Measurements from ENCODE around the gene COPS4.
"Not testable (repeated sequence)": the region's sequence is repeated elsewhere in the genome, so short reads cannot be mapped to it uniquely, and the experiment has no call there.

COPS4 gene

GRCh38 chr4:83023599-83023998 lies 11.4 kb upstream of the COPS4 start:
- DNase-seq (ENCODE audit: low read depth in 3 of 3, low spot score in 1 of 3): not testable (repeated sequence)

- no peak for DNase-seq (ENCODE audit: low read depth in 3 of 3, low spot score in 1 of 3)
Observed at GRCh38 chr4:83024233-83024632, 10.8 kb upstream of the COPS4 start.

- no peak for DNase-seq (ENCODE audit: low read depth in 3 of 3, low spot score in 1 of 3)
Observed at GRCh38 chr4:83025563-83025962, 9.4 kb upstream of the COPS4 start.

GRCh38 chr4:83028976-83029375 lies 6.0 kb upstream of the COPS4 start:
- DNase-seq (ENCODE audit: low read depth in 3 of 3, low spot score in 1 of 3): no peak

- no peak for DNase-seq (ENCODE audit: low read depth in 3 of 3, low spot score in 1 of 3)
Observed at GRCh38 chr4:83029688-83030087, 5.3 kb upstream of the COPS4 start.

- DNase-seq (ENCODE audit: low read depth in 3 of 3, low spot score in 1 of 3): no peak
Observed at GRCh38 chr4:83036991-83037665, 2.1 kb downstream of the COPS4 start.

GRCh38 chr4:83040269-83040668 lies 5.3 kb downstream of the COPS4 start:
- DNase-seq (ENCODE audit: low read depth in 3 of 3, low spot score in 1 of 3): no peak

- not testable (repeated sequence) for DNase-seq (ENCODE audit: low read depth in 3 of 3, low spot score in 1 of 3)
Observed at GRCh38 chr4:83043157-83043556, 8.2 kb downstream of the COPS4 start.

- no peak for DNase-seq (ENCODE audit: low read depth in 3 of 3, low spot score in 1 of 3)
Observed at GRCh38 chr4:83043801-83044407, 8.9 kb downstream of the COPS4 start.

- no peak for DNase-seq (ENCODE audit: low read depth in 3 of 3, low spot score in 1 of 3)
Observed at GRCh38 chr4:83046693-83047473, 11.9 kb downstream of the COPS4 start.

GRCh38 chr4:83048781-83049180 lies 13.8 kb downstream of the COPS4 start:
- not testable (repeated sequence) for DNase-seq (ENCODE audit: low read depth in 3 of 3, low spot score in 1 of 3)

GRCh38 chr4:83054928-83055327 lies 19.9 kb downstream of the COPS4 start:
- DNase-seq (ENCODE audit: low read depth in 3 of 3, low spot score in 1 of 3): no peak

- no peak for DNase-seq (ENCODE audit: low read depth in 3 of 3, low spot score in 1 of 3)
Observed at GRCh38 chr4:83062739-83063138, 27.8 kb downstream of the COPS4 start.

GRCh38 chr4:83065266-83065665 lies 30.3 kb downstream of the COPS4 start:
- DNase-seq (ENCODE audit: low read depth in 3 of 3, low spot score in 1 of 3): no peak

GRCh38 chr4:83067058-83067639 lies 32.2 kb downstream of the COPS4 start:
- no peak for DNase-seq (ENCODE audit: low read depth in 3 of 3, low spot score in 1 of 3)

GRCh38 chr4:83071116-83071515 lies 36.1 kb downstream of the COPS4 start:
- DNase-seq (ENCODE audit: low read depth in 3 of 3, low spot score in 1 of 3): no peak

GRCh38 chr4:83074086-83074704 lies 39.2 kb downstream of the COPS4 start:
- peak in 2 of 3 donors; percentile 25 to 50 for DNase-seq (ENCODE audit: low read depth in 3 of 3, low spot score in 1 of 3)

- not testable (repeated sequence) for DNase-seq (ENCODE audit: low read depth in 3 of 3, low spot score in 1 of 3)
Observed at GRCh38 chr4:83074783-83075182, 39.8 kb downstream of the COPS4 start.

GRCh38 chr4:83075311-83076095 lies 40.5 kb downstream of the COPS4 start:
- DNase-seq (ENCODE audit: low read depth in 3 of 3, low spot score in 1 of 3): no peak

GRCh38 chr4:83080561-83080960 lies 45.6 kb downstream of the COPS4 start:
- no peak for DNase-seq (ENCODE audit: low read depth in 3 of 3, low spot score in 1 of 3)

GRCh38 chr4:83082777-83083176 lies 47.8 kb downstream of the COPS4 start:
- no peak for DNase-seq (ENCODE audit: low read depth in 3 of 3, low spot score in 1 of 3)
